ENCODE data around the gene DDX3X. TPM values are rescaled to one million over a fixed set of nuclear protein-coding genes. Genes with fewer than 3 reads are reported as not detected.
"Not testable (repeated sequence)": the region's sequence is repeated elsewhere in the genome, so short reads cannot be mapped to it uniquely, and the experiment has no call there.

DDX3X gene
- total RNA-seq, 1 donor from 2014 or later: 312 TPM

DNA sequence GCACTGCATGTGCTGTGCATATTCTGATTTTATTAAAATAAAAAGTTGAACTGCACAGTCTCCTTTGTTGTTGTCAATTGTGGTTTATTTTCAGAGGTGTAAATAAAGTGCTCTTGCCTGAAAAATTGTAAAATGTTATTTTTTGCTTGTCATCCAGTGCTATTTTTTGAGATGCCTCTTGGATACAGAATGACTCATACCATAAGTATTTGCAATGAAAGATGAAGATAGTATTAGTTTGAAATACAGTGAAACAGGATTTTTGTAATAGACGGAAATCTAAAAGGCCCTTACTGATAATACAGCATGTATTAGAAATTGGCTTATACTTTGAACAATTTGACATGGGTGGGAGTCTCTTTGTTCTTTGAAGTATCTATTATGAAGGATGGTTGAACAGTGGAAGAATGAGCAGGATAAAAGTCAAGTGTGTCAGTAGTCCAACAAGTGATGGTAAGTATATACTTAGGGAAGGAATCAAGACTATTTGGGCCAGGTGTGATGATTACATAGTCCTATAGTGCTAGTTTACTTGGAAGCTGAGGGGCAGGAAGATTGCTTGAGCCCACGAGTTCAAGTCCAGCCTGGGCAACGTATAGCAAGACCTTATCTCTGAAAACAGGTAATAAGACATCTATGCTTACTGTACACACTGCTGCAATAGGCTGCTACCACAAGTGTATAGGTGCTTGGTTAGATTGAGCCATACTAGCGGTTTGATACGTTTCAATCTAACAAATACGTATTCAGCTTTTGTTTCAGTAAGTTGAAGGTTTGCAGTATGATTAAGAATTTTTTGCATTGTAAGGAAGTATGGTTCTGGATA, 16.4 kb downstream of the DDX3X start:
- intact Hi-C loops (cut with micrococcal nuclease): loop anchor here (1.0 to 2.0 kb wide), 2 partner anchors 10 to 92 kb away; no protein-coding TSS in a partner anchor
- Mint-ChIP-seq H3K27me3 (ENCODE audit: insufficient read depth) (no peaks in the 10 kb centered on the region), H3K36me3 (ENCODE audit: low read depth) (peaks cover 39% of the 10 kb centered on the region), H3K27ac (no peak overlapping the region), H3K4me3 (no peak overlapping the region), H3K9me3 (no peaks in the 10 kb centered on the region), H3K4me1 (ENCODE audit: low read depth) (peaks cover 36% of the 10 kb centered on the region)
- DNase-seq (ENCODE audit: low spot score): no peak

DNA sequence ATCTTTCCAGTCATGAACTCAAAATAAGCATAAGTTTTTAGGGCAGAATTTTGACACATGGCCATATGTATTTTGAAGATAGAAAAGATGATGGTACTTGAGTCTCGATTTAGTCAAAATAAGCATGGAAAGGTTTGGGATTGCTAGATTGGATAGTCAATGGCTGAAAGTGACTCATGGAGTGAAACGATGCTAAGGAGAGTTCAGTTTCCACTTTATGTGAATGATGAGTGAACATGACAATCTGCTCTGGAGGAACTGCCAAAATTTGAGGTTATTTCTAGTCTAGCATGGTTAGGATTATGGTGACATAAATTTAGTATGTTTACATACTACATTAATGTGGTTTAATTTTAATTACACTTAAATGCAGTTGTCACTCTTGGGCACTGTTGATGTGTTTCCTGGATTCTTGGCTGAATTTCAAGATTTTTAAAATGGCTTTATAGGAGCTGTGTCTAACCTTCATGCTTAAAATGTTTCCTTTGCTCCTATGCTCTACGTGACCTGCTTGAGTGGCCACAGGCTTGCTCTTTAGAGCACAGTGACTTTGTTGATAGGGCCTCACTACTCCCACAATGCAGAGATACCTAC, 17.1 kb downstream of the DDX3X start:
- H3K9me3 Mint-ChIP-seq: no peaks in the 10 kb centered on the region
- peaks cover 37% of the 10 kb centered on the region for H3K36me3 Mint-ChIP-seq (ENCODE audit: low read depth)
- intact Hi-C loops (cut with micrococcal nuclease): loop anchor here (1.0 to 2.0 kb wide), 2 partner anchors 11 to 92 kb away; no protein-coding TSS in a partner anchor
- peak overlapping the region; percentile 53 for H3K27ac Mint-ChIP-seq
- DNase-seq (ENCODE audit: low spot score): no peak
- H3K4me3 Mint-ChIP-seq: no peak overlapping the region
- peaks cover 36% of the 10 kb centered on the region for H3K4me1 Mint-ChIP-seq (ENCODE audit: low read depth)
- no peaks in the 10 kb centered on the region for H3K27me3 Mint-ChIP-seq (ENCODE audit: insufficient read depth)

- Mint-ChIP-seq H3K4me3 (no peak overlapping the region), H3K36me3 (ENCODE audit: low read depth) (peaks cover 29% of the 10 kb centered on the region), H3K27me3 (ENCODE audit: insufficient read depth) (no peaks in the 10 kb centered on the region), H3K4me1 (ENCODE audit: low read depth) (peaks cover 34% of the 10 kb centered on the region), H3K9me3 (no peaks in the 10 kb centered on the region), H3K27ac (peak overlapping the region; percentile 53)
- intact Hi-C loops (cut with micrococcal nuclease): loop anchor here (2.0 kb wide), 3 partner anchors 15 to 91 kb away; no protein-coding TSS in a partner anchor
- no peak for DNase-seq (ENCODE audit: low spot score)
Observed at GRCh38 chrX:41351923-41352322, 18.0 kb downstream of the DDX3X start.

DNA sequence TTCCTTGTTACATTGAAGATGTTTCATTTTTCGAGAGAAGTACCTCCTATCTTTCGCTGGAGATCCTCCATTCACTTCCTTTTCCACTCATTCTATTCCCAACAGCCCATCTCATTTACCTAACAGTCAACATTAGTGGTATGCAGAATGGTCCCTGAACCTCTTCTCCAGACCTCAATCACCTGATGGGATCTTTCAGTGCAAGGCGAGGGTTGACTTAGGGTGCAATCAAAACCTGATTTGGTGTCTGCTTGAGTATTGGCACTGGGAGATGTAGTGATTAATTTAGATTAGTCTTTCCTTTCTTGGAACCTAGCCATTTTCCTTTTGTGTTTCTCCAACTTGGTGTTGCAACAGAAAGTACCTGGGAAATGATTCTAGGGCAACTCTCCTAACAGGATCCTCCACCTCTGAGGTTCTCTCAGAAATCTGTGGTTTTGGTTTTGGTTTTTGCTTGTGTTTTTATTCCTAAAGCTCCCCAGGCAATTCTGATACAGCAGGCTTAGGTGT, 18.4 kb downstream of the DDX3X start:
- peak overlapping the region; percentile 53 for H3K27ac Mint-ChIP-seq

DNA sequence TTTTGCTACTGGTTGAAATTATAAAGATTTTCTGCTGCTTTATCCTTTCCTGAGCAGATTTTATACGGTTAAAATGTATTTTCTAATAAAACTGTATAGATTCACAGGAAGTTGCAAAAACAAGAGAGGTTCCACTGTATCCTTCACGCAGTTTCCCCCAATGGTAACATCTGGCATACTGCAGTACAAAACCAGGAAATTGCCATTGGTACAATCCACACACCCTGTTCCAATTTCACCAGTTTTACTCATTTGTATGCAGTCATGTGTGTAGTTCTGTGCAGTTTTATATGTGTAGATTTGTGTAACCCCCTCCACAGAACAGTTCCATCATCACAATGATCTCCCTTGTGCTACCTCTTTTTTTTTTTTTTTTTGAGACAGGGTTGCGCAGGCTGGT, 20.0 kb downstream of the DDX3X start:
- no peak for DNase-seq (ENCODE audit: low spot score)
- H3K4me3 Mint-ChIP-seq: no peak overlapping the region

More for the DNA sequence above, 18.4 kb downstream of the DDX3X start:
- peaks cover 30% of the 10 kb centered on the region for H3K4me1 Mint-ChIP-seq (ENCODE audit: low read depth)
- DNase-seq (ENCODE audit: low spot score): no peak
- H3K4me3 Mint-ChIP-seq: no peak overlapping the region
- H3K36me3 Mint-ChIP-seq (ENCODE audit: low read depth): peaks cover 24% of the 10 kb centered on the region
- H3K9me3 Mint-ChIP-seq: no peaks in the 10 kb centered on the region
- intact Hi-C loops (cut with micrococcal nuclease): loop anchor here (2.0 kb wide), 2 partner anchors 16 to 30 kb away; no protein-coding TSS in a partner anchor
- H3K27me3 Mint-ChIP-seq (ENCODE audit: insufficient read depth): no peaks in the 10 kb centered on the region

DNA sequence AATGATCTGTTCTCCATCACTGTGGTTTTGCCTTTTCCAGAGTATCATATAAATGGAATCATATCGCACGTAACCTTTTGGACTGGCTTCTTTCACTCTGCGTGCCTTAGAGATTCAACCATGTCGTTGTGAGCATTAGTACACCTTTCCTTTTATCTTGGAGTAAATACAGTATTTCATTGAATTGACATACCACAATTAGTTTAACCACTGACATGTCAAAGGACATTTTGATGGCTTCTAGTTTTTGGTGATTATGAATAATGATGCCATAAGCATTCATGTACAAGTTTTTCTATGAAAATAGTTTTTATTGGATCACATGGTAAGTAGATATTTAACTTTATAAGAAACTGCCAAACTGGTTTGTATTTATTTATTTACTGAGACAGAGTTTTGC, 35.2 kb downstream of the DDX3X start:
- DNase-seq (ENCODE audit: low spot score): no peak
- intact Hi-C loops (cut with micrococcal nuclease): no loop called here
- no peaks in the 10 kb centered on the region for H3K36me3 Mint-ChIP-seq (ENCODE audit: low read depth)
- no peak overlapping the region for H3K27ac Mint-ChIP-seq
- H3K4me1 Mint-ChIP-seq (ENCODE audit: low read depth): no peaks in the 10 kb centered on the region
- no peaks in the 10 kb centered on the region for H3K27me3 Mint-ChIP-seq (ENCODE audit: insufficient read depth)
- no peak overlapping the region for H3K4me3 Mint-ChIP-seq
- no peaks in the 10 kb centered on the region for H3K9me3 Mint-ChIP-seq

More for the DNA sequence above, 20.0 kb downstream of the DDX3X start:
- Mint-ChIP-seq H3K27ac (no peak overlapping the region), H3K4me1 (ENCODE audit: low read depth) (peaks cover 25% of the 10 kb centered on the region), H3K36me3 (ENCODE audit: low read depth) (peaks cover 11% of the 10 kb centered on the region), H3K27me3 (ENCODE audit: insufficient read depth) (no peaks in the 10 kb centered on the region), H3K9me3 (no peaks in the 10 kb centered on the region)
- intact Hi-C loops (cut with micrococcal nuclease): loop anchor here (2.0 kb wide), 2 partner anchors 17 to 29 kb away; no protein-coding TSS in a partner anchor

DNA sequence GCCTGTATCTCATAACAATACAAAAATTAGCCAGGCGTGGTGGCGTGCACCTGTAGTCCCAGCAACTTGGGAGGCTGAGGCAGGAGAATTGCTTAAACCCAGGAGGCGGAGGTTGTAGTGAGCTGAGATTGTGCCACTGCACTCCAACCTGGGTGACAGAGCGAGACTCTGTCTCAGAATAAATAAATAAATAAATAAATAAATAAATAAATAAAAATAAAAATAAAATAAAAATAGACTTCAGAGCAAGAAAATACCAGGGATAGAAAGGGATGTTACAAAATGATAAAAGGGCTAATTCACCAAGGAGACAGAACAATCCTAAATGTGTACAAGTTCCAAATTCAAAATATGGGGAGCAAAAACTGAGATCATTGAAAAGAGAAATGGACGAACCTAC, 37.6 kb downstream of the DDX3X start:
- H3K4me3 Mint-ChIP-seq; intact Hi-C loops (cut with micrococcal nuclease); DNase-seq (ENCODE audit: low spot score); H3K9me3 Mint-ChIP-seq; H3K27me3 Mint-ChIP-seq (ENCODE audit: insufficient read depth); H3K4me1 Mint-ChIP-seq (ENCODE audit: low read depth); H3K36me3 Mint-ChIP-seq (ENCODE audit: low read depth); H3K27ac Mint-ChIP-seq: not testable (repeated sequence)

DNA sequence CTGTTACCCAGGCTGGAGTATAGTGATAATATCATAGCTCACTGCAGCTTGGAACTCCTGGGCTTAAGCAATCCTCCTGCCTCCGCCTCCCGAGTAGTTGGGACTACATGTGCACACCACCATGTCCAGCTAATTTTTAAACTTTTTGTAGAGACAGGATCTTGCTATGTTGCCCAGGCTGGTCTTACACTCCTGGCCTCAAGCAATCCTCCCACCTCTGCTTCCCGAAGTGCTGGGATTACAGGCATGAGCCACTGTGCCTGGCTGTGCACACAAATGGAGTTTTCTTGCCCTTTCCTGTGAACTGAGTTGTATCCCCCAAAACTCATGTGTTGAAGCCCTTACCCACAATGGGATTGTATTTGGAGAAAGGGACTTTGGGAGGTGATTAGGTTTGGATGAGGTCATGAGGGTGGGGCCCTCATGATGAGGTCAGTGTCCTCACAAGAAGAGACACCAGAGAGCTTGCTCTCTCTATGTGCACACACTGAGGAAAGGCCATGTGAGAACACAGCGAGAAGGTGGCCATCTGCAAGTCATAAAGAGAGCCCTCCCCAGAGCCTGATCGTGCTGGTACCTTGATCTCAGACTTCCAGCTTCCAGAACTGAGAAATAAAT, 40.1 kb downstream of the DDX3X start:
- Mint-ChIP-seq H3K27me3 (ENCODE audit: insufficient read depth) (no peaks in the 10 kb centered on the region), H3K9me3 (no peaks in the 10 kb centered on the region), H3K4me1 (ENCODE audit: low read depth) (peaks cover 10% of the 10 kb centered on the region), H3K4me3 (no peak overlapping the region), H3K27ac (no peak overlapping the region), H3K36me3 (ENCODE audit: low read depth) (no peaks in the 10 kb centered on the region)
- DNase-seq (ENCODE audit: low spot score): no peak
- intact Hi-C loops (cut with micrococcal nuclease): no loop called here

- DNase-seq (ENCODE audit: low spot score): no peak
- Mint-ChIP-seq H3K27me3 (ENCODE audit: insufficient read depth) (no peaks in the 10 kb centered on the region), H3K9me3 (no peaks in the 10 kb centered on the region), H3K4me3 (peak overlapping the region; percentile 7), H3K27ac (peak overlapping the region; percentile 86), H3K36me3 (ENCODE audit: low read depth) (no peaks in the 10 kb centered on the region), H3K4me1 (ENCODE audit: low read depth) (peaks cover 11% of the 10 kb centered on the region)
- intact Hi-C loops (cut with micrococcal nuclease): no loop called here
Observed at GRCh38 chrX:41377624-41378023, 43.7 kb downstream of the DDX3X start.

DNA sequence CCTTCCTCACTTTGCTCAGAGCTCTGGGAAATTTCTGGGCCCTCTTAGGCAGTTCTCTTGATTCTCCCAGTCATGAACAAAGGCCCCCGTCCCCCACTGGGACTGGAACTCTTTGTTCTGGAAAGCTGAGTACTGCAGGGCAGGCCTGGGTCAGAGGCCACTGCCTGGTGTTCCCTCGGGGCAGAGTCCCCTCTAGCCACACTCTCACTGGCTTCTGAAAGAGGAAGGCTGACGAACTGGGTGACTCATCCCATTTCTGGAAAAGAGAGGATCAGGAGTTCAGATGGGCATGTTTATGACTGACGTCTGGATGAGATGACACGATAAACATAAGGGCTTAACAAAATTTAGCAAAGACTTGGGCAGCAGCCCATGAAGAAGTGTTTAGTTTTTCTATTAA, 47.7 kb downstream of the DDX3X start:
- Mint-ChIP-seq H3K4me1 (ENCODE audit: low read depth) (peaks cover 22% of the 10 kb centered on the region), H3K27ac (no peak overlapping the region), H3K9me3 (no peaks in the 10 kb centered on the region), H3K36me3 (ENCODE audit: low read depth) (peaks cover 4% of the 10 kb centered on the region), H3K4me3 (no peak overlapping the region), H3K27me3 (ENCODE audit: insufficient read depth) (no peaks in the 10 kb centered on the region)
- intact Hi-C loops (cut with micrococcal nuclease): loop anchor here (2.0 to 10.0 kb wide), 5 partner anchors 29 to 286 kb away; no protein-coding TSS in a partner anchor
- no peak for DNase-seq (ENCODE audit: low spot score)

DNA sequence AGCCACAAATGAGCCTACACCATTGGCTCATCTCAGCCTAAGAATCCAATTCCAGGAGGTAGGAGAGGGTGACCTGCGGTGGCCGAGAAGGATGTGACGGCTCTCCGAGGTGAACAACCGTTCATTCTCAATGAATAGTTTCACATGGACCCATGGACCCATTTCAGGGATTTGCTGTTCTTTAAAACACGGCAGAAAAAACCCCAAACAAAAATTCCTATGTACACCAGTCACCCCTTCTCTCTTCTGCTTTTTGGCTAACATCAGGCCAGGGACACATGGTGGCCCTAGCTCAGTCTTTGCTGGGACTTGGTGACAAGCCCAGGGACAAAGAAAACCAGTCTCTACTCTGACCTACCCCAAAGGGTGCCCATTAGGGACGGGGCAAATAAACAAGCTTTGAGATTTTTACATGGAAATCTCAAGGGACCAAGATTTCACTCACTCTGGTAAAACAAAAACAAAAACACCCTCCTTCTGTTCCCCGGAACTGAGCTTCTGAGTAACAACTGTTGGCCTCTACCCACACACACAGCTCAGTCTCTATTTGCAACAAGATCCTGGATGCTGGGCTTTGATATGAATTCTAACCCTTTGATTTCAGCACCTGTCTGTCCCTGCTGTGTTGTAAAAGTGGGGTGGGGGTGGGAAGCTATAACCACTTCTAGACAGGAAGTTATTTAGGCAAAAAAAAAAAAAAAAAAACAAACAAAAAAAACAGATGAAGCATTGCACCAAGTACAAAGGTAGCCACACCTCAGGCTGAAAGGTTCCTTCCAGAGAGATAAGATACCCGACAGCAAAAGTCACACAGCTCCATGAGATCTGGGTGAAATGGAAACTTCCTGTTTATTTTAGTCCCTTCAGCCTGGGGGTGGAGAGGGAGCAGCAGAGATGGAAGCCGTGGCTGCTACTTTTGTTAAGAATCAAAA, 49.0 kb downstream of the DDX3X start:
- peak overlapping the region; percentile 97 for H3K27ac Mint-ChIP-seq
- peak overlapping the region; percentile 73 for H3K4me3 Mint-ChIP-seq
- H3K27me3 Mint-ChIP-seq (ENCODE audit: insufficient read depth): no peaks in the 10 kb centered on the region
- no peaks in the 10 kb centered on the region for H3K9me3 Mint-ChIP-seq
- DNase-seq (ENCODE audit: low spot score): peak; percentile 15
- peaks cover 17% of the 10 kb centered on the region for H3K4me1 Mint-ChIP-seq (ENCODE audit: low read depth)
- intact Hi-C loops (cut with micrococcal nuclease): loop anchor here (1.0 to 10.0 kb wide), 6 partner anchors 30 to 284 kb away; no protein-coding TSS in a partner anchor
- peaks cover 4% of the 10 kb centered on the region for H3K36me3 Mint-ChIP-seq (ENCODE audit: low read depth)
